Cardiac muscle cell (in vitro differentiated cells and primary cell): ENCODE results near the gene DUOX2. TPM values are rescaled to one million over a fixed set of nuclear protein-coding genes. Genes with fewer than 3 reads are reported as not detected.

Source experiments
- DNase-seq, 2 donors: peaks; one replicate each; pipeline versions ENCODE4 v3.0.0 to v3.0.0-alpha.2; 2010 to 2017; ENCODE audit warnings: low read depth in 1 of 2, low spot score in 1 of 2
- H3K27ac ChIP-seq: fragments of 200-600 bp; sonication (generic); 2 replicates; pipeline ENCODE4 v1.5.1; 2016
- H3K27me3 ChIP-seq: fragments of 200-600 bp; sonication (generic); 2 replicates; pipeline ENCODE4 v1.6.0; 2016; ENCODE audit warnings: control low read depth
- H3K36me3 ChIP-seq: fragments of 200-600 bp; sonication (generic); 2 replicates; pipeline ENCODE4 v1.5.1; 2016; ENCODE audit warnings: control low read depth
- H3K4me1 ChIP-seq: fragments of 200-600 bp; sonication (generic); 2 replicates; pipeline ENCODE4 v1.8.1; 2017; ENCODE audit warnings: low read depth, mild to moderate bottlenecking, mixed run types
- H3K4me3 ChIP-seq: fragments of 200-600 bp; sonication (generic); 2 replicates; pipeline ENCODE4 v1.5.1; 2016; ENCODE audit warnings: mild to moderate bottlenecking
- H3K9me3 ChIP-seq: fragments of 200-600 bp; sonication (generic); 2 replicates; pipeline ENCODE4 v1.5.1; 2017; ENCODE audit warnings: low read depth, mild to moderate bottlenecking, control low read depth
- CTCF ChIP-seq: IDR thresholded peaks from 2 replicates; pipeline ENCODE4 v1.5.1; 2012; ENCODE audit warnings: low read depth, mild to moderate bottlenecking, low read length
- polyA plus RNA-seq: library from polyadenylated mRNA; unstranded; fragments of >200 nt; fragmentation: Nextera tagmentation; extraction: Ambion mirVana; gene quantifications from 2 replicates; pipeline ENCODE4 v1.2.1, GENCODE V29; 2016
- total RNA-seq: library from RNA; depleted of rRNA; stranded (reverse); fragments of >200 nt; gene quantifications from 2 replicates; pipeline ENCODE4 v1.2.3, GENCODE V29; 2016

Gene DUOX2
- total RNA-seq (0.14 and 0.54 TPM in 2 replicates), polyA plus RNA-seq (0.18 TPM in 1 of 2 replicates, not detected in the other)

GRCh38 chr15:45114076-45114750, at the start of gene DUOX2, which contains the start of gene DUOXA2:
DUOX2 (minus strand) TSS chr15:45114172; CDS start chr15:45113411, 761 bp downstream.
DUOXA2 (plus strand) TSS chr15:45114326; CDS start chr15:45114606, 280 bp downstream.
- no peak within 1 kb of the TSS for H3K27ac ChIP-seq
- TF ChIP-seq CTCF, result no peak
- peaks cover 92% of the 10 kb centered on the region for H3K27me3 ChIP-seq
- H3K4me3 ChIP-seq, result peak within 1 kb of the TSS; percentile 10
- DNase-seq, result peak in 1 of 2 donors; percentile 40
- H3K9me3 ChIP-seq, result no peaks in the 10 kb centered on the region
- H3K36me3 ChIP-seq, result no peaks in the 10 kb centered on the region
- H3K4me1 ChIP-seq, result peaks cover 4% of the 10 kb centered on the region

DNA sequence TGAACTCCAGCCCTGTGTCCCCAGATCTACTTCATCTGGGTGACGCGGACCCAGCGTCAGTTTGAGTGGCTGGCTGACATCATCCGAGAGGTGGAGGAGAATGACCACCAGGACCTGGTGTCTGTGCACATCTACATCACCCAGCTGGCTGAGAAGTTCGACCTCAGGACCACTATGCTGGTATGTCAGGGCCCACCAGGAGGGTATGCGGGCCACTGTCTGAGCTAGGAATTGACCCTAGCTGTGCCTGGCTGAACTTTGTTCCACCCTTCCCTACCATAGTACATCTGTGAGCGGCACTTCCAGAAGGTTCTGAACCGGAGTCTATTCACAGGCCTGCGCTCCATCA, 49.5 kb upstream of the DUOX2 start:
- H3K36me3 ChIP-seq, result no peaks in the 10 kb centered on the region
- H3K4me1 ChIP-seq, result no peaks in the 10 kb centered on the region
- TF ChIP-seq CTCF, result no peak
- H3K27me3 ChIP-seq, result no peaks in the 10 kb centered on the region
- no peak for DNase-seq
- H3K9me3 ChIP-seq, result no peaks in the 10 kb centered on the region
- H3K4me3 ChIP-seq, result no peak overlapping the region
- H3K27ac ChIP-seq, result no peak overlapping the region

GRCh38 chr15:45162771-45163507, 49.0 kb upstream of the DUOX2 start:
- no peaks in the 10 kb centered on the region for H3K9me3 ChIP-seq
- H3K4me3 ChIP-seq, result no peak overlapping the region
- H3K27ac ChIP-seq, result no peak overlapping the region
- DNase-seq, result peak; percentile 85 to 86
- peak; percentile 96 for TF ChIP-seq CTCF
- no peaks in the 10 kb centered on the region for H3K27me3 ChIP-seq
- H3K4me1 ChIP-seq, result no peaks in the 10 kb centered on the region
- H3K36me3 ChIP-seq, result no peaks in the 10 kb centered on the region

DNA sequence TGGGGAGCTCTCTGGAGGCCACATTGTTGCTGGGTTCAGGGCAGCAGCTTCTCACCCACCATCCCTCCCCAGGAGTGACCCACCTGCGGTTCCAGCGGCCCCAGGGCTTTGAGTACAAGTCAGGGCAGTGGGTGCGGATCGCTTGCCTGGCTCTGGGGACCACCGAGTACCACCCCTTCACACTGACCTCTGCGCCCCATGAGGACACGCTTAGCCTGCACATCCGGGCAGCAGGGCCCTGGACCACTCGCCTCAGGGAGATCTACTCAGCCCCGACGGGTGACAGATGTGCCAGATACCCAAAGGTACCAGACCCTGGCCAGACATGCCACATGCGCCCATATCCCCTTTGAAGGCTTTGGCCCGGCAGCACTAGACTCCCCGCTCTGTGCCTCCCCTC, 47.7 kb upstream of the DUOX2 start:
- no peak for DNase-seq
- Histone ChIP-seq H3K9me3 (no peaks in the 10 kb centered on the region), H3K36me3 (no peaks in the 10 kb centered on the region), H3K27ac (no peak overlapping the region), H3K4me1 (no peaks in the 10 kb centered on the region), H3K4me3 (no peak overlapping the region), H3K27me3 (no peaks in the 10 kb centered on the region)
- TF ChIP-seq CTCF, result no peak

- Histone ChIP-seq H3K9me3 (no peaks in the 10 kb centered on the region), H3K27ac (no peak overlapping the region), H3K4me3 (no peak overlapping the region), H3K36me3 (no peaks in the 10 kb centered on the region), H3K27me3 (no peaks in the 10 kb centered on the region), H3K4me1 (no peaks in the 10 kb centered on the region)
- peak in 1 of 2 donors; percentile 85 for DNase-seq
- TF ChIP-seq CTCF, result no peak
Measured at GRCh38 chr15:45157974-45158373, 44.0 kb upstream of the DUOX2 start.
